ENCODE results near the gene GEMIN2. TPM values are rescaled to one million over a fixed set of nuclear protein-coding genes. Genes with fewer than 3 reads are reported as not detected.

GEMIN2 gene
- polyA plus RNA-seq, 1 of the 3 experiments (the other 2 are of a cell fraction), result 13.2 TPM

DNA sequence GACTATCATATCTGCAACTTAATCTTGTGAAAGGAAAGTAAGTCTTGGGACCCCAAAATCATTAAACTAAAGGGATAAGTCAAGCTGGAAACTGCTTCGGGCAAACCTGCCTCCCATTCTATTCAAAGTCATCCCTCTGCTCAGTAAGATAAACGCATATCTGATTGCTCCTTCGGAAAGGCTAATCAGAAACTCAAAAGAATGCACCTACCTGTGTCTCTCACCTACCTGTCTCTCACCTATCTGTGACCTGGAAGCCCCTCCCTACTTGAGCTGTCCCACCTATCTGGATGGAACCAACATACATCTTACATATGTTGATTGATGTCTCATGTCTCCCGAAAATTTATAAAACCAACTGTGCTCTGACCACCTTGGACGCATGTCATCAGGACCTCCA lies 31.0 kb upstream of the GEMIN2 start:
- no peaks in the 10 kb centered on the region for H4K20me1 ChIP-seq (ENCODE audit: insufficient read depth)
- no peaks in the 10 kb centered on the region for H3K9me3 ChIP-seq
- H3K27ac ChIP-seq (ENCODE audit: low read depth in 2 of 2, low read length in 1 of 2), result no peak overlapping the region
- H3K4me1 ChIP-seq (ENCODE audit: control insufficient read depth in 1 of 2, insufficient read depth in 2 of 2, low read depth in 1 of 2, low read length in 1 of 2), result no peaks in the 10 kb centered on the region
- no peak for DNase-seq
- WGBS (ENCODE audit: low lambda C conversion rate), result 80% methylated on average over 5 of the region's 5 CpGs
- H3K4me3 ChIP-seq (ENCODE audit: low read depth in 2 of 2, low read length in 1 of 2), result no peak overlapping the region
- no peaks in the 10 kb centered on the region for H3K27me3 ChIP-seq (ENCODE audit: insufficient read depth)
- peaks cover 8 to 24% of the 10 kb centered on the region in 2 experiments for H3K36me3 ChIP-seq (replicated peaks in 1 of 2; ENCODE audit: control insufficient read depth in 1 of 2, insufficient read depth in 2 of 2, low read length in 1 of 2)
- H3K9ac ChIP-seq, result no peak overlapping the region
- H3K9me2 ChIP-seq, result no peaks in the 10 kb centered on the region
- POLR2A ChIA-PET, result no interaction called here
- no peaks in the 10 kb centered on the region; the same call in 1 of the 2 replicates for H3K79me2 ChIP-seq (ENCODE audit: insufficient read depth)
- H3K4me2 ChIP-seq, result no peak overlapping the region
- H3F3A ChIP-seq (replicated peaks; ENCODE audit: insufficient read depth), result no peaks in the 10 kb centered on the region
- TF ChIP-seq TAF1 (IDR thresholded peaks at IDR 0.05; ENCODE audit: borderline replicate concordance, low read depth, low read length), result no peak
- TF ChIP-seq RAD21 (IDR thresholded peaks at IDR 0.05; ENCODE audit: low read length), result no peak
- TF ChIP-seq CHD2 (IDR thresholded peaks at IDR 0.05; ENCODE audit: low read length, partially characterized antibody), result no peak
- TF ChIP-seq GATA2 (CRISPR knock-in tag; IDR thresholded peaks at IDR 0.05), result no peak
- TF ChIP-seq, protein P1, sequence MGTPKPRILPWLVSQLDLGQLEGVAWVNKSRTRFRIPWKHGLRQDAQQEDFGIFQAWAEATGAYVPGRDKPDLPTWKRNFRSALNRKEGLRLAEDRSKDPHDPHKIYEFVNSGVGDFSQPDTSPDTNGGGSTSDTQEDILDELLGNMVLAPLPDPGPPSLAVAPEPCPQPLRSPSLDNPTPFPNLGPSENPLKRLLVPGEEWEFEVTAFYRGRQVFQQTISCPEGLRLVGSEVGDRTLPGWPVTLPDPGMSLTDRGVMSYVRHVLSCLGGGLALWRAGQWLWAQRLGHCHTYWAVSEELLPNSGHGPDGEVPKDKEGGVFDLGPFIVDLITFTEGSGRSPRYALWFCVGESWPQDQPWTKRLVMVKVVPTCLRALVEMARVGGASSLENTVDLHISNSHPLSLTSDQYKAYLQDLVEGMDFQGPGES (IDR thresholded peaks at IDR 0.05; ENCODE audit: low read depth, low read length), result no peak
- TF ChIP-seq SIN3A (IDR thresholded peaks at IDR 0.05; ENCODE audit: borderline replicate concordance, low read depth, low read length), result no peak
- TF ChIP-seq, protein P2, sequence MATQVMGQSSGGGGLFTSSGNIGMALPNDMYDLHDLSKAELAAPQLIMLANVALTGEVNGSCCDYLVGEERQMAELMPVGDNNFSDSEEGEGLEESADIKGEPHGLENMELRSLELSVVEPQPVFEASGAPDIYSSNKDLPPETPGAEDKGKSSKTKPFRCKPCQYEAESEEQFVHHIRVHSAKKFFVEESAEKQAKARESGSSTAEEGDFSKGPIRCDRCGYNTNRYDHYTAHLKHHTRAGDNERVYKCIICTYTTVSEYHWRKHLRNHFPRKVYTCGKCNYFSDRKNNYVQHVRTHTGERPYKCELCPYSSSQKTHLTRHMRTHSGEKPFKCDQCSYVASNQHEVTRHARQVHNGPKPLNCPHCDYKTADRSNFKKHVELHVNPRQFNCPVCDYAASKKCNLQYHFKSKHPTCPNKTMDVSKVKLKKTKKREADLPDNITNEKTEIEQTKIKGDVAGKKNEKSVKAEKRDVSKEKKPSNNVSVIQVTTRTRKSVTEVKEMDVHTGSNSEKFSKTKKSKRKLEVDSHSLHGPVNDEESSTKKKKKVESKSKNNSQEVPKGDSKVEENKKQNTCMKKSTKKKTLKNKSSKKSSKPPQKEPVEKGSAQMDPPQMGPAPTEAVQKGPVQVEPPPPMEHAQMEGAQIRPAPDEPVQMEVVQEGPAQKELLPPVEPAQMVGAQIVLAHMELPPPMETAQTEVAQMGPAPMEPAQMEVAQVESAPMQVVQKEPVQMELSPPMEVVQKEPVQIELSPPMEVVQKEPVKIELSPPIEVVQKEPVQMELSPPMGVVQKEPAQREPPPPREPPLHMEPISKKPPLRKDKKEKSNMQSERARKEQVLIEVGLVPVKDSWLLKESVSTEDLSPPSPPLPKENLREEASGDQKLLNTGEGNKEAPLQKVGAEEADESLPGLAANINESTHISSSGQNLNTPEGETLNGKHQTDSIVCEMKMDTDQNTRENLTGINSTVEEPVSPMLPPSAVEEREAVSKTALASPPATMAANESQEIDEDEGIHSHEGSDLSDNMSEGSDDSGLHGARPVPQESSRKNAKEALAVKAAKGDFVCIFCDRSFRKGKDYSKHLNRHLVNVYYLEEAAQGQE (IDR thresholded peaks at IDR 0.05; ENCODE audit: low read depth, low read length), result no peak
- no peak for TF ChIP-seq MXI1 (IDR thresholded peaks at IDR 0.05; ENCODE audit: low read depth, low read length)
- no peak for TF ChIP-seq EZH2phosphoT487 (IDR thresholded peaks at IDR 0.05; ENCODE audit: borderline replicate concordance, low read depth)
- no peak for TF ChIP-seq TCF12 (IDR thresholded peaks at IDR 0.05)
- TF ChIP-seq GABPA (IDR thresholded peaks at IDR 0.05; ENCODE audit: low read depth), result no peak
- TF ChIP-seq RXRA (IDR thresholded peaks at IDR 0.05; ENCODE audit: borderline replicate concordance, low read depth), result no peak
- no peak for TF ChIP-seq NFIC (IDR thresholded peaks at IDR 0.05; ENCODE audit: borderline replicate concordance)
- no peak for TF ChIP-seq USF2 (IDR thresholded peaks at IDR 0.05; ENCODE audit: borderline replicate concordance, low read depth, low read length)
- no peak for TF ChIP-seq JUND (IDR thresholded peaks at IDR 0.05)
- TF ChIP-seq SMC3 (IDR thresholded peaks at IDR 0.05; ENCODE audit: low read depth, low read length), result no peak
- TF ChIP-seq YY1 (IDR thresholded peaks at IDR 0.05; ENCODE audit: low read depth), result no peak
- TF ChIP-seq FOXJ3 (CRISPR knock-in tag; IDR thresholded peaks at IDR 0.05), result no peak
- TF ChIP-seq, protein P3, sequence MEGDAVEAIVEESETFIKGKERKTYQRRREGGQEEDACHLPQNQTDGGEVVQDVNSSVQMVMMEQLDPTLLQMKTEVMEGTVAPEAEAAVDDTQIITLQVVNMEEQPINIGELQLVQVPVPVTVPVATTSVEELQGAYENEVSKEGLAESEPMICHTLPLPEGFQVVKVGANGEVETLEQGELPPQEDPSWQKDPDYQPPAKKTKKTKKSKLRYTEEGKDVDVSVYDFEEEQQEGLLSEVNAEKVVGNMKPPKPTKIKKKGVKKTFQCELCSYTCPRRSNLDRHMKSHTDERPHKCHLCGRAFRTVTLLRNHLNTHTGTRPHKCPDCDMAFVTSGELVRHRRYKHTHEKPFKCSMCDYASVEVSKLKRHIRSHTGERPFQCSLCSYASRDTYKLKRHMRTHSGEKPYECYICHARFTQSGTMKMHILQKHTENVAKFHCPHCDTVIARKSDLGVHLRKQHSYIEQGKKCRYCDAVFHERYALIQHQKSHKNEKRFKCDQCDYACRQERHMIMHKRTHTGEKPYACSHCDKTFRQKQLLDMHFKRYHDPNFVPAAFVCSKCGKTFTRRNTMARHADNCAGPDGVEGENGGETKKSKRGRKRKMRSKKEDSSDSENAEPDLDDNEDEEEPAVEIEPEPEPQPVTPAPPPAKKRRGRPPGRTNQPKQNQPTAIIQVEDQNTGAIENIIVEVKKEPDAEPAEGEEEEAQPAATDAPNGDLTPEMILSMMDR (IDR thresholded peaks at IDR 0.05), result no peak
- CTCF ChIA-PET, result no interaction called here
- H2AFZ ChIP-seq (ENCODE audit: low read depth), result no peak overlapping the region

Data from SK-N-SH (cell line).